Naive thymus-derived CD4-positive, alpha-beta T cell (primary cell): ENCODE data around the gene BCL11B. TPM values are rescaled to one million over a fixed set of nuclear protein-coding genes. Genes with fewer than 3 reads are reported as not detected.

Source experiments
- ATAC-seq: fragments of 150-1000 bp; cut with Tn5 transposase; 2 replicates; pipeline ENCODE4 v1.10.0; 2021; ENCODE audit warnings: mild to moderate bottlenecking, moderate library complexity
- CTCF ChIA-PET: fragments of 350-600 bp; sonication (Branson Sonifier 250); formaldehyde crosslinking; loops from one replicate; lab custom pipeline; 2021; ENCODE audit warnings: antibody characterized with exemption; lab: Charles Lee
- POLR2A ChIA-PET: fragments of 350-600 bp; sonication (Branson Sonifier 250); formaldehyde crosslinking; loops from one replicate; lab custom pipeline; 2021; ENCODE audit warnings: antibody characterized with exemption, inconsistent platforms; lab: Charles Lee
- DNase-seq, 9 donors: peaks; one replicate each; pipeline versions ENCODE4 v3.0.0 to v3.0.0-alpha.2; 2020 to 2022; ENCODE audit warnings: mixed read lengths in 1 of 9
- H3K27ac ChIP-seq: one replicate; pipeline ENCODE4 v1.7.0; 2013; ENCODE audit warnings: mild to moderate bottlenecking, low read depth, low read length, moderate library complexity
- H3K27me3 ChIP-seq, 2 donors: one replicate each; pipeline ENCODE4 v1.7.0; 2013; ENCODE audit warnings: low read length in 2 of 2, mild to moderate bottlenecking in 2 of 2, moderate library complexity in 2 of 2; ENCODE audit not compliant: control insufficient read depth in 2 of 2, insufficient read depth in 2 of 2
- H3K36me3 ChIP-seq, 3 experiments: 1 replicate in 2 of 3; 2 replicates in 1 of 3; pipeline ENCODE4 v1.7.0; 2013; ENCODE audit warnings: low read length in 3 of 3, mild to moderate bottlenecking in 3 of 3, moderate library complexity in 1 of 3; ENCODE audit not compliant: insufficient read depth in 3 of 3, control insufficient read depth in 2 of 3
- H3K4me1 ChIP-seq, 2 donors: one replicate each; pipeline ENCODE4 v1.7.0; 2013; ENCODE audit warnings: low read length in 2 of 2, mild to moderate bottlenecking in 2 of 2, moderate library complexity in 1 of 2; ENCODE audit not compliant: control insufficient read depth in 2 of 2, insufficient read depth in 2 of 2
- H3K4me3 ChIP-seq: 2 replicates; pipeline ENCODE4 v1.7.0; 2013; ENCODE audit warnings: mild to moderate bottlenecking, low read length
- H3K9me3 ChIP-seq, 3 experiments: 1 replicate in 2 of 3; 2 replicates in 1 of 3; pipeline ENCODE4 v1.7.0; 2013; ENCODE audit warnings: low read length in 3 of 3; ENCODE audit not compliant: control insufficient read depth in 2 of 3
- H3K27ac Mint-ChIP-seq, 9 donors: one replicate each; pipeline ENCODE4 v1.8.0; 2020 to 2022; ENCODE audit warnings: mixed read lengths in 9 of 9, mild to moderate bottlenecking in 8 of 9, moderate library complexity in 5 of 9, inconsistent platforms in 2 of 9
- H3K27me3 Mint-ChIP-seq, 5 donors: one replicate each; pipeline ENCODE4 v1.8.0; 2021 to 2022; ENCODE audit warnings: mixed read lengths in 5 of 5, mild to moderate bottlenecking in 1 of 5
- H3K36me3 Mint-ChIP-seq, 5 donors: one replicate each; pipeline ENCODE4 v1.8.0; 2020 to 2022; ENCODE audit warnings: mixed read lengths in 5 of 5, mild to moderate bottlenecking in 3 of 5, inconsistent platforms in 1 of 5
- H3K4me1 Mint-ChIP-seq, 7 donors: one replicate each; pipeline ENCODE4 v1.8.0; 2020 to 2022; ENCODE audit warnings: mixed read lengths in 7 of 7, mild to moderate bottlenecking in 3 of 7, inconsistent platforms in 1 of 7
- H3K4me3 Mint-ChIP-seq, 10 donors: one replicate each; pipeline ENCODE4 v1.8.0; 2020 to 2022; ENCODE audit warnings: mild to moderate bottlenecking in 10 of 10, mixed read lengths in 10 of 10, moderate library complexity in 6 of 10, inconsistent platforms in 2 of 10
- H3K9me3 Mint-ChIP-seq, 11 donors: one replicate each; pipeline ENCODE4 v1.8.0; 2020 to 2022; ENCODE audit warnings: mixed read lengths in 11 of 11, mild to moderate bottlenecking in 4 of 11, inconsistent platforms in 1 of 11, moderate library complexity in 1 of 11
- intact Hi-C, 2 donors: fragments of 100-400 bp; cut with micrococcal nuclease; formaldehyde crosslinking; loops; one replicate each; pipeline ENCODE4 v1.15.1; 2023
- polyA plus RNA-seq, 2 donors: library from polyadenylated mRNA; unstranded; fragments of 300-500 nt; fragmentation: Illumina TruSeq; gene quantifications; one replicate each; pipeline ENCODE4 v1.2.3, GENCODE V29; 2021
- total RNA-seq, 6 experiments: library from RNA in 5 of 6; stranded (reverse) in 5 of 6; gene quantifications; 1 replicate in 5 of 6; 2 replicates in 1 of 6; pipeline ENCODE4 v1.2.3 and lab custom pipeline; 2021 to 2026

The BCL11B gene
- total and polyA plus RNA-seq, 7 experiments from 2014 or later = 10.9 to 269 (median 145) TPM

GRCh38 chr14:99190696-99191394 is 81.2 kb downstream of the BCL11B start:
- CTCF ChIA-PET = interaction anchor here (0.6 to 1.2 kb wide), 11 partner anchors 9 to 998 kb away, joined by 3 to 8 read pairs (median 4); partner anchors contain the start of gene BCL11B
- peak overlapping the region; percentile 93 to 100 (median 98) for H3K27ac Mint-ChIP-seq
- DNase-seq = peak in 4 of 9 donors; percentile 48 to 61 (median 51)
- Histone ChIP-seq H3K27ac (peak overlapping the region; percentile 85), H3K9me3 (no peaks in the 10 kb centered on the region), H3K4me3 (peak overlapping the region; percentile 42), H3K36me3 (peaks cover 0 to 18% (median 8%) of the 10 kb centered on the region in 3 experiments), H3K4me1 (peaks cover 84 to 88% of the 10 kb centered on the region in 2 donors), H3K27me3 (no peaks in the 10 kb centered on the region)
- H3K27me3 Mint-ChIP-seq = no peaks in the 10 kb centered on the region
- ATAC-seq = peak; percentile 26
- peaks cover 0 to 2% (median 0%) of the 10 kb centered on the region in 11 donors for H3K9me3 Mint-ChIP-seq
- POLR2A ChIA-PET = interaction anchor here (0.6 to 69.0 kb wide), 17 partner anchors 10 to 1840 kb away, joined by 3 to 2458 read pairs (median 3); partner anchors contain the start of gene BCL11B
- peak overlapping the region; percentile 85 to 94 (median 90) for H3K4me3 Mint-ChIP-seq
- intact Hi-C loops = loop anchor here (1.0 to 10.0 kb wide), 15 partner anchors 8 to 1734 kb away; no protein-coding TSS in a partner anchor
- H3K36me3 Mint-ChIP-seq = peaks cover 0 to 39% (median 20%) of the 10 kb centered on the region in 5 donors
- H3K4me1 Mint-ChIP-seq = peaks cover 57 to 97% (median 93%) of the 10 kb centered on the region in 7 donors

- Mint-ChIP-seq H3K27me3 (no peaks in the 10 kb centered on the region), H3K4me1 (peaks cover 57 to 97% (median 93%) of the 10 kb centered on the region in 7 donors), H3K36me3 (peaks cover 0 to 33% (median 27%) of the 10 kb centered on the region in 5 donors), H3K27ac (peak overlapping the region; percentile 93 to 100 (median 98)), H3K4me3 (peak overlapping the region; percentile 85 to 94 (median 90)), H3K9me3 (peaks cover 0 to 2% (median 0%) of the 10 kb centered on the region in 11 donors)
- Histone ChIP-seq H3K27me3 (no peaks in the 10 kb centered on the region), H3K4me1 (peaks cover 83 to 88% of the 10 kb centered on the region in 2 donors), H3K36me3 (peaks cover 0 to 3% (median 0%) of the 10 kb centered on the region in 3 experiments), H3K4me3 (peak overlapping the region; percentile 75), H3K27ac (peak overlapping the region; percentile 85), H3K9me3 (no peaks in the 10 kb centered on the region)
- DNase-seq (peak in 8 of 9 donors; percentile 55 to 73 (median 66)), ATAC-seq (peak; percentile 17)
- ChIA-PET POLR2A (interaction anchor here (0.5 to 69.0 kb wide), 19 partner anchors 8 to 1212 kb away, joined by 3 to 2458 read pairs (median 4); partner anchors contain the start of gene BCL11B), CTCF (interaction anchor here (0.5 to 2.4 kb wide), 11 partner anchors 11 to 1047 kb away, joined by 3 to 10 read pairs (median 3); no protein-coding TSS in a partner anchor)
- intact Hi-C loops = loop anchor here (1.0 to 5.0 kb wide), 3 partner anchors 77 to 1464 kb away; no protein-coding TSS in a partner anchor
Measured at GRCh38 chr14:99189201-99189801, 82.7 kb downstream of the BCL11B start.

- ChIA-PET CTCF (interaction anchor here (0.5 to 2.4 kb wide), 13 partner anchors 10 to 1047 kb away, joined by 3 to 10 read pairs (median 3); no protein-coding TSS in a partner anchor), POLR2A (interaction anchor here (0.5 to 69.0 kb wide), 19 partner anchors 8 to 1211 kb away, joined by 3 to 2458 read pairs (median 4); partner anchors contain the start of gene BCL11B)
- intact Hi-C loops = loop anchor here (1.0 to 5.0 kb wide), 3 partner anchors 78 to 1464 kb away; no protein-coding TSS in a partner anchor
- peak in 4 of 9 donors; percentile 33 to 60 (median 44) for DNase-seq
- peaks cover 83 to 89% of the 10 kb centered on the region in 2 donors for H3K4me1 ChIP-seq
- Mint-ChIP-seq H3K27ac (peak overlapping the region; percentile 93 to 100 (median 98)), H3K4me3 (peak overlapping the region; percentile 85 to 94 (median 90)), H3K9me3 (peaks cover 0 to 2% (median 0%) of the 10 kb centered on the region in 11 donors), H3K27me3 (no peaks in the 10 kb centered on the region), H3K4me1 (peaks cover 60 to 97% (median 93%) of the 10 kb centered on the region in 7 donors), H3K36me3 (peaks cover 0 to 36% (median 32%) of the 10 kb centered on the region in 5 donors)
- no peaks in the 10 kb centered on the region for H3K9me3 ChIP-seq
- ATAC-seq = peak; percentile 11
- H3K36me3 ChIP-seq = peaks cover 0 to 3% (median 0%) of the 10 kb centered on the region in 3 experiments
- H3K4me3 ChIP-seq = peak overlapping the region; percentile 75
- peak overlapping the region; percentile 85 for H3K27ac ChIP-seq
- H3K27me3 ChIP-seq = no peaks in the 10 kb centered on the region
Measured at GRCh38 chr14:99188731-99189191, 83.2 kb downstream of the BCL11B start.

DNA sequence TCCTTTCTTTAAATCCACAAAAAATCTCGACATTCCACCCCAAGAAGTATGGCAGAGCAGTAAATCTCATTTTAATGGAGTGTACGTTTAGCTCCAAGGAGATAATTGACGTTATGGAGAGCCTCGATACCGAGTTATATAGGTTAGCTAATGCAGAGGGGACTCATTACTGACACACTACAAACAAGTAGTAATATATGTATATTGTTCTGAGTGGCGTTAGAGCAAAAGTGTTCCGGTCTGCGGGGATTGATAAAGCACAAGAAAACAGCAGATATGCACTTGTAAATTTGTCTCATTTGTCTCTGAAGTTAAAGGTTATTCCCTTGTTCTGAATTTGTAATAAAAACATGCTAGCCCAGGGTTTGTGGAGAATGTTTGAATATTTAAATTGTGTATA is 84.1 kb downstream of the BCL11B start:
- Histone ChIP-seq H3K27ac (peak overlapping the region; percentile 85), H3K9me3 (no peaks in the 10 kb centered on the region), H3K36me3 (peaks cover 0 to 10% (median 0%) of the 10 kb centered on the region in 3 experiments), H3K4me1 (peaks cover 83 to 89% of the 10 kb centered on the region in 2 donors), H3K27me3 (no peaks in the 10 kb centered on the region), H3K4me3 (peak overlapping the region; percentile 49)
- ChIA-PET POLR2A (interaction anchor here (0.7 to 69.0 kb wide), 10 partner anchors 10 to 998 kb away, joined by 3 to 2458 read pairs (median 8); no protein-coding TSS in a partner anchor), CTCF (interaction anchor here (0.8 to 2.4 kb wide), 7 partner anchors 74 to 1048 kb away, joined by 3 to 10 read pairs (median 5); partner anchors contain the start of gene BCL11B)
- DNase-seq (peak in 1 of 9 donors; percentile 10), ATAC-seq (no peak)
- Mint-ChIP-seq H3K27me3 (no peaks in the 10 kb centered on the region), H3K27ac (peak overlapping the region; percentile 78 to 100 (median 94)), H3K4me1 (peaks cover 62 to 97% (median 93%) of the 10 kb centered on the region in 7 donors), H3K4me3 (peak overlapping the region; percentile 72 to 94 (median 86)), H3K36me3 (peaks cover 0 to 41% (median 30%) of the 10 kb centered on the region in 5 donors), H3K9me3 (peaks cover 0 to 2% (median 0%) of the 10 kb centered on the region in 11 donors)
- intact Hi-C loops = loop anchor here (2.0 to 5.0 kb wide), 2 partner anchors 1211 to 1463 kb away; no protein-coding TSS in a partner anchor

GRCh38 chr14:99186956-99187690 is 84.9 kb downstream of the BCL11B start:
- Mint-ChIP-seq H3K36me3 (peaks cover 0 to 37% (median 33%) of the 10 kb centered on the region in 5 donors), H3K27me3 (no peaks in the 10 kb centered on the region), H3K27ac (peak overlapping the region; percentile 78 to 100 (median 94)), H3K9me3 (no peaks in the 10 kb centered on the region), H3K4me1 (peaks cover 66 to 97% (median 94%) of the 10 kb centered on the region in 7 donors), H3K4me3 (peak overlapping the region; percentile 72 to 94 (median 86))
- H3K27me3 ChIP-seq = no peaks in the 10 kb centered on the region
- CTCF ChIA-PET = interaction anchor here (0.7 to 2.1 kb wide), 6 partner anchors 75 to 1047 kb away, joined by 3 to 9 read pairs (median 4); partner anchors contain the start of gene BCL11B
- peaks cover 0 to 15% (median 6%) of the 10 kb centered on the region in 3 experiments for H3K36me3 ChIP-seq
- H3K9me3 ChIP-seq = no peaks in the 10 kb centered on the region
- POLR2A ChIA-PET = interaction anchor here (0.7 to 69.0 kb wide), 10 partner anchors 10 to 998 kb away, joined by 3 to 2458 read pairs (median 8); no protein-coding TSS in a partner anchor
- DNase-seq (peak in 1 of 9 donors; percentile 41), ATAC-seq (no peak)
- intact Hi-C loops = loop anchor here in 1 of 2 donors (5.0 kb wide), 1 partner anchor 1210 kb away; no protein-coding TSS in a partner anchor
- peak overlapping the region; percentile 85 for H3K27ac ChIP-seq
- peaks cover 85 to 91% of the 10 kb centered on the region in 2 donors for H3K4me1 ChIP-seq
- H3K4me3 ChIP-seq = peak overlapping the region; percentile 49
